Peyer's patch (tissue), 4 donors: Measurements from ENCODE around the gene ROBO1. TPM values are rescaled to one million over a fixed set of nuclear protein-coding genes. Genes with fewer than 3 reads are reported as not detected.

Experiments used
- DNase-seq, 3 donors: peaks; one replicate each; pipeline ENCODE4 v3.0.0-alpha.2; 2017 to 2019
- H3K27ac ChIP-seq, 4 donors: fragments of 200-600 bp; sonication (generic); one replicate each; pipeline ENCODE4 v1.5.1; 2016 to 2019
- H3K27me3 ChIP-seq, 2 donors: fragments of 200-600 bp; sonication (generic); one replicate each; pipeline ENCODE4 v1.5.1; 2019
- H3K36me3 ChIP-seq, 3 donors: fragments of 200-600 bp; sonication (generic); one replicate each; pipeline ENCODE4 v1.5.1; 2016 to 2019
- H3K4me1 ChIP-seq, 4 donors: fragments of 200-600 bp; sonication (generic); one replicate each; pipeline ENCODE4 v1.5.1; 2016 to 2019
- H3K4me3 ChIP-seq, 4 donors: fragments of 200-600 bp; sonication (generic); 1 replicate in 3 of 4; 2 replicates in 1 of 4; pipeline ENCODE4 v1.5.1; 2016 to 2019; ENCODE audit warnings: mild to moderate bottlenecking in 1 of 4
- H3K9me3 ChIP-seq, 4 donors: fragments of 200-600 bp; sonication (generic); one replicate each; pipeline ENCODE4 v1.5.1; 2016 to 2019; ENCODE audit warnings: mild to moderate bottlenecking in 1 of 4
- POLR2A ChIP-seq, 2 donors: fragments of 450-650 bp; IDR thresholded peaks; one replicate each; pipeline ENCODE4 v1.5.1; 2017; ENCODE audit warnings: antibody characterized with exemption in 2 of 2, mild to moderate bottlenecking in 2 of 2, moderate library complexity in 2 of 2
- total RNA-seq, 4 donors: library from RNA; depleted of rRNA; stranded (reverse); fragments of >200 nt; gene quantifications; one replicate each; pipeline ENCODE4 v1.1.0, GENCODE V29; 2016
- TF ChIP-seq, protein P1 (sequence below), 6 experiments: fragments of 450-650 bp in 4 of 6; fragments of 200-600 bp in 2 of 6; sonication (generic) in 1 of 6; IDR thresholded peaks; one replicate each; pipeline ENCODE4 v1.5.1; 2017 to 2019; ENCODE audit warnings: antibody characterized with exemption in 6 of 6, mild to moderate bottlenecking in 3 of 6, moderate library complexity in 1 of 6

ROBO1 gene
- total RNA-seq, 4 donors from 2014 or later, result 9.5 to 41.3 (median 24.2) TPM

DNA sequence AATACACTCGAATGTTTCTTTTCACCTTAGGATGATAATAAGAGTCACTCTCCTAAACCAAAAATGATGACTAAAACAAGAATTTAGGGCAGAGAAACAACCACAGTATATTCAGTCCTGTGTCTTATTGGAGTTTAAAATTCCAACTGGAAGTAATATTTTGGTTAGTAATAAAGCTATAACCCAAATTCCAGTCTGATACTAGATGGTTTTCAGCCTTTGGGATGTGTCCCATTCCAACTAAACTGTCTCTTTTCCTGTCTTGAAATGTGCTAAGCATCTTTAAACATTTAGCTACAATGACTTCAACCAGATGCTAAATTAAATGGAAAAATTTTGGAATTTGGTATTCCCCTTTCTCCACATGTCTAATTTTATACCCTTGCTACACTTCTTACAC is 510.0 kb downstream of the ROBO1 start:
- Histone ChIP-seq H3K9me3 (no peaks in the 10 kb centered on the region), H3K27ac (no peak overlapping the region), H3K4me1 (no peaks in the 10 kb centered on the region), H3K4me3 (no peak overlapping the region), H3K27me3 (no peaks in the 10 kb centered on the region), H3K36me3 (no peaks in the 10 kb centered on the region)
- DNase-seq, result no peak
- TF ChIP-seq, protein P1, sequence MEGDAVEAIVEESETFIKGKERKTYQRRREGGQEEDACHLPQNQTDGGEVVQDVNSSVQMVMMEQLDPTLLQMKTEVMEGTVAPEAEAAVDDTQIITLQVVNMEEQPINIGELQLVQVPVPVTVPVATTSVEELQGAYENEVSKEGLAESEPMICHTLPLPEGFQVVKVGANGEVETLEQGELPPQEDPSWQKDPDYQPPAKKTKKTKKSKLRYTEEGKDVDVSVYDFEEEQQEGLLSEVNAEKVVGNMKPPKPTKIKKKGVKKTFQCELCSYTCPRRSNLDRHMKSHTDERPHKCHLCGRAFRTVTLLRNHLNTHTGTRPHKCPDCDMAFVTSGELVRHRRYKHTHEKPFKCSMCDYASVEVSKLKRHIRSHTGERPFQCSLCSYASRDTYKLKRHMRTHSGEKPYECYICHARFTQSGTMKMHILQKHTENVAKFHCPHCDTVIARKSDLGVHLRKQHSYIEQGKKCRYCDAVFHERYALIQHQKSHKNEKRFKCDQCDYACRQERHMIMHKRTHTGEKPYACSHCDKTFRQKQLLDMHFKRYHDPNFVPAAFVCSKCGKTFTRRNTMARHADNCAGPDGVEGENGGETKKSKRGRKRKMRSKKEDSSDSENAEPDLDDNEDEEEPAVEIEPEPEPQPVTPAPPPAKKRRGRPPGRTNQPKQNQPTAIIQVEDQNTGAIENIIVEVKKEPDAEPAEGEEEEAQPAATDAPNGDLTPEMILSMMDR (IDR thresholded peaks at IDR 0.05), result no peak
- no peak for TF ChIP-seq POLR2A (IDR thresholded peaks at IDR 0.05)

DNA sequence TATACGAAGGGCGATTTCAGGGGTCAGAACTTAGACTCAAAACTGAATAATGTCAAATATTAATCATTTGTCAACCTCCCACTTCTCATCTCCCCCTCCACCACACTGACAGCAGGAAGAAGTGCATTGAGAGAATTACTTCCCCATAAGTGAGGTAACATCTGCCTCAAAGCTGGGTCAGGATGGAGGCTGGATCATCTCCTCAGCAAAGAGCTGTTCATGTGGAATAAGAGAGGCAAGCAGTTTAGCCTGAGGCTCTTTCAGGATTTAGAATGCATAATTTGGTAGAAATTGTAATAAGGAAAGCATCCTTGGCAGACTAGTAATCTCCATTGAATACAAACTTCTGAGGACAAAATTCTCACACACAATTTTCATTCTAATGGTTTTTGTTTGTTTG is 512.1 kb downstream of the ROBO1 start:
- Histone ChIP-seq H3K4me1 (no peaks in the 10 kb centered on the region), H3K36me3 (no peaks in the 10 kb centered on the region), H3K4me3 (no peak overlapping the region), H3K27me3 (no peaks in the 10 kb centered on the region), H3K27ac (no peak overlapping the region), H3K9me3 (no peaks in the 10 kb centered on the region)
- TF ChIP-seq, protein P1 (IDR thresholded peaks at IDR 0.05), result no peak
- no peak for TF ChIP-seq POLR2A (IDR thresholded peaks at IDR 0.05)
- no peak for DNase-seq

DNA sequence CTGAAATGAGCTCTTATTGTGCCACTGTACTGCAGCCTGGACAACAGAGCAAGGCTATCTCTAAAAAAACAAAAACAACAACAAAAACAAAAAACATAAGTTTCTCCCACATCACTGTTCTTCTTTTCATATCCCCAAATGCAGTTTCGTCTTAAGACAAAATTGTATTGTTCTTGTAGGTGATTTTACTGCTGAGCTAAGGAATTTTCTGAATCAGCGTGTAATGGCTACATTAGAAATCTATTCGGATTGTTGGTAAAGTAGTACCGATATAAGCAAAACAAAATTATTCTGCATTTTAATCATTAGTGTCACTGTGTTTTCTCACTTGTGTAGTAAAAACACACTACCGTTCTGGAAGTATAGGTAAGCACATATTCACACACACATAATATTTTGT is 512.5 kb downstream of the ROBO1 start:
- no peaks in the 10 kb centered on the region for H3K36me3 ChIP-seq

DNA sequence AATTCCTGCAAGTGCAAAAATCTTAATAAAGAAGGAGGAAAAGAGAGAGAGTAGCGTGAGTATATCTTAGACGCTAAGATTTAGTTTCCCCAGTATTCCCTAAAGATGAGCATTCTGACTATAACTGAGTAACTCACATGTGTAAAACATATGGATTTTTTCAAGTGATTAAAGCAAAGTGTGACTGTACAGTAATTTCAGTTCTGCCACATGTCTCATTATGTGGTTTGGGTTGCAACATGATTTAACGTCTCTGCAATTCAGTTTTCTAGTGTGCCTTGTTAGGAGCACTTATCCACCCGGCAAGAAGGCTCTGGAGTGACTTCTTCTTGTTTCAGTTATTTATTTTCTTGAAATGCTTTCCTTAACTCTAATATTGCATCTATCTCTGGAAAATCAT is 514.1 kb downstream of the ROBO1 start:
- no peaks in the 10 kb centered on the region for H3K27me3 ChIP-seq

More for the DNA sequence above, 512.5 kb downstream of the ROBO1 start:
- Histone ChIP-seq H3K27me3 (no peaks in the 10 kb centered on the region), H3K4me1 (no peaks in the 10 kb centered on the region), H3K4me3 (no peak overlapping the region), H3K27ac (no peak overlapping the region), H3K9me3 (no peaks in the 10 kb centered on the region)
- no peak for DNase-seq
- TF ChIP-seq, protein P1 (IDR thresholded peaks at IDR 0.05), result no peak
- no peak for TF ChIP-seq POLR2A (IDR thresholded peaks at IDR 0.05)

DNA sequence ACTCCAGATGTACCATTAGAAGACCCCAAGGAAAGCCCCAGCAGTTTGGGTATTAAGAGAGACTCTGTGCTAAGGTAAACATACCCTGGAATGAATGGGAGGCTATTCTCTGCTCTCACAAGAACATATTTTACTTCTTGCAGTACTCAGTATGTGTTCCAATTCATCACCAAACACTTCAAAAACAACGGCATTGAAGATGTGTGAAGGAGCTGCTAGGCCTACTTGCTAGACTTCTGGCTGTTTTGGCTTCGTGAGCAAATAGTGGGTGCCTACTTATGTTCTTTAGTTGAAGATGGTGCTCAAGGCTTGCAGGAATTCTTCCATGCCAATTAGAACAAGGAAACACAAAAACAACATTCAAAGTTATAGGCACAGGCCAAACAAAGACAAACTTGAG is 514.5 kb downstream of the ROBO1 start:
- Histone ChIP-seq H3K27ac (no peak overlapping the region), H3K4me1 (no peaks in the 10 kb centered on the region), H3K4me3 (no peak overlapping the region), H3K9me3 (no peaks in the 10 kb centered on the region), H3K27me3 (no peaks in the 10 kb centered on the region), H3K36me3 (no peaks in the 10 kb centered on the region)
- TF ChIP-seq, protein P1 (IDR thresholded peaks at IDR 0.05), result no peak
- no peak for TF ChIP-seq POLR2A (IDR thresholded peaks at IDR 0.05)
- DNase-seq, result no peak

More for the DNA sequence above, 514.1 kb downstream of the ROBO1 start:
- no peak overlapping the region for H3K27ac ChIP-seq
- TF ChIP-seq, protein P1 (IDR thresholded peaks at IDR 0.05), result no peak
- TF ChIP-seq POLR2A (IDR thresholded peaks at IDR 0.05), result no peak
- H3K4me1 ChIP-seq, result no peaks in the 10 kb centered on the region
- H3K36me3 ChIP-seq, result no peaks in the 10 kb centered on the region
- no peaks in the 10 kb centered on the region for H3K9me3 ChIP-seq
- no peak overlapping the region for H3K4me3 ChIP-seq
- DNase-seq, result no peak

DNA sequence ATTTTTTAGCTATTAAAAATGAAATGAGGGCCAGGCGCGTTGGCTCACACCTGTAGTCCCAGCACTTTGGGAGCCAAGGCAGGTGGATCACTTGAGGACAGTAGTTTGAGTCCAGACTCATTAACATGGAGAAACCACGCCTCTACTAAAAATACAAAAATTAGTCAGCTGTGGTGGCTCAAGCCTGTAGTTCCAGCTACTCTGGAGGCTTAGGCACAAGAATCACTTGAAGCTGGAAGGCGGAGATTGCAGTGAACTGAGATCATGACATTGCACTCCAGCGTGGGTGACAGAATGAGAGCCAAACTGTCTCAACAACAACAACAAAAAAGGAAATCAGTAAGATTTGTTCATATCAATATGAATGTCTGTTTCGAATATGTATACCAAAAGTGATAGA is 517.1 kb downstream of the ROBO1 start:
- Histone ChIP-seq H3K27ac (no peak overlapping the region), H3K4me1 (no peaks in the 10 kb centered on the region), H3K36me3 (no peaks in the 10 kb centered on the region), H3K4me3 (no peak overlapping the region), H3K9me3 (no peaks in the 10 kb centered on the region), H3K27me3 (no peaks in the 10 kb centered on the region)
- no peak for DNase-seq
- TF ChIP-seq POLR2A (IDR thresholded peaks at IDR 0.05), result no peak
- TF ChIP-seq, protein P1 (IDR thresholded peaks at IDR 0.05), result no peak
